ENCODE measurements around the gene ANKS4B. TPM values are rescaled to one million over a fixed set of nuclear protein-coding genes. Genes with fewer than 3 reads are reported as not detected.

ANKS4B gene
- total and polyA plus RNA-seq, 2 of the 8 experiments (the other 6 are each of a cell fraction or from before 2014, with no cell fraction given) = 0.06 to 0.15 TPM

DNA sequence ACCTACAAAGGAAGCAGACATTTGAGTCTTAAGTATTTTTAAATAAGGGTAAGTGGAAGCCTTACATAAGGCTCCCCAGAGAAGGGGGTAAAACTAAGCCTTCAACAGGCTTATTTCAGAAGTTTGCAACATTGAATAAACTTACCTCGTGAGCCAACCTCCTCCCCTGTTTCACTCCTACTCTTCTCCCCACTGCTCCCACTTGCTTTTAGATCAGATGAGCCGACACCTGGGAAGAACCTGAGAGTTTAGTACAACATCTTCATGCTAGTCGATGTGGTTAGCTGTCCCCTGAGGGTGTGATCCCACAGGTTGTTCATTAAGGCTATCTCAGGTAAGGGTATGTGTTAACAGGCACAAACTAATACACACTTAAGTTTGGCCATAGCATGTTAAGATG, 35.9 kb upstream of the ANKS4B start:
- H2BK12ac ChIP-seq (ENCODE audit: low read depth, low read length) = no peak overlapping the region
- no peak overlapping the region for H3K4me2 ChIP-seq (ENCODE audit: insufficient read depth in 1 of 2, low read depth in 2 of 2, low read length in 2 of 2)
- TF ChIP-seq ZNF274 (IDR thresholded peaks at IDR 0.05; ENCODE audit: borderline replicate concordance, extremely low read depth, low read length) = no peak
- TF ChIP-seq POU5F1 (IDR thresholded peaks at IDR 0.05; ENCODE audit: low read depth, low read length) = no peak
- TF ChIP-seq HDAC6 (IDR thresholded peaks at IDR 0.05; ENCODE audit: low read depth, low read length) = no peak
- TF ChIP-seq SRF (IDR thresholded peaks at IDR 0.05; ENCODE audit: low read depth, low read length) = no peak
- TF ChIP-seq SP4 (IDR thresholded peaks at IDR 0.05; ENCODE audit: low read length) = no peak
- no peak for TF ChIP-seq KDM1A (IDR thresholded peaks at IDR 0.05; ENCODE audit: borderline replicate concordance, low read length)
- no peak for TF ChIP-seq CREB1 (IDR thresholded peaks at IDR 0.05)
- TF ChIP-seq TAF1 (IDR thresholded peaks at IDR 0.05; ENCODE audit: low read depth, low read length) = no peak
- TF ChIP-seq MAFK (IDR thresholded peaks at IDR 0.05; ENCODE audit: low read depth, low read length) = no peak
- TF ChIP-seq SIRT6 (IDR thresholded peaks at IDR 0.05; ENCODE audit: low read length) = no peak
- H2BK5ac ChIP-seq (ENCODE audit: low read depth, low read length) = no peak overlapping the region
- H3K4me1 ChIP-seq (replicated peaks in 1 of 4; ENCODE audit: control insufficient read depth in 3 of 4, insufficient read depth in 4 of 4, low read length in 3 of 4) = no peaks in the 10 kb centered on the region
- H3K14ac ChIP-seq (ENCODE audit: insufficient read length) = no peak overlapping the region
- H2AK5ac ChIP-seq (ENCODE audit: low read depth, low read length) = no peak overlapping the region
- H2BK15ac ChIP-seq (ENCODE audit: low read length) = no peak overlapping the region
- no peak overlapping the region for H4K5ac ChIP-seq (ENCODE audit: insufficient read length, low read depth, low read length)
- DNase-seq (ENCODE audit: low read depth in 1 of 2, low spot score in 2 of 2) (no peak), FAIRE-seq (no peak)
- no peaks in the 10 kb centered on the region for H3K9me3 ChIP-seq (ENCODE audit: insufficient read depth in 2 of 2, low read depth in 1 of 2, low read length in 1 of 2)
- no peak overlapping the region for H2AFZ ChIP-seq (ENCODE audit: low read length)
- H3K18ac ChIP-seq (ENCODE audit: extremely low read depth, low read length) = no peak overlapping the region
- H3K23ac ChIP-seq (ENCODE audit: insufficient read length) = no peak overlapping the region
- no peak overlapping the region for H3K4ac ChIP-seq (replicated peaks; ENCODE audit: insufficient read length, low read depth, low read length)
- H3K23me2 ChIP-seq (ENCODE audit: low read depth, low read length) = no peaks in the 10 kb centered on the region
- H4K20me1 ChIP-seq (replicated peaks in 1 of 2; ENCODE audit: control insufficient read depth in 1 of 2, insufficient read depth in 2 of 2, low read length in 2 of 2) = peaks cover 0 to 1% of the 10 kb centered on the region in 2 experiments
- POLR2A ChIA-PET (ENCODE audit: partially characterized antibody) = no interaction called here
- no peak overlapping the region for H4K91ac ChIP-seq (replicated peaks; ENCODE audit: insufficient read length, low read length)
- H2BK120ac ChIP-seq (replicated peaks; ENCODE audit: low read depth, low read length) = no peak overlapping the region
- no peak overlapping the region for H4K8ac ChIP-seq (ENCODE audit: extremely low read depth, insufficient read depth, low read length)
- no peak overlapping the region for H3K27ac ChIP-seq (ENCODE audit: low read depth, low read length)
- no peaks in the 10 kb centered on the region for H3K79me2 ChIP-seq (ENCODE audit: control insufficient read depth in 1 of 2, insufficient read depth in 2 of 2, low read length in 2 of 2)
- no peak overlapping the region for H3K9ac ChIP-seq (replicated peaks in 1 of 4; ENCODE audit: extremely low read depth in 1 of 4, low read depth in 3 of 4, low read length in 3 of 4)
- 88% methylated on average over 3 of the region's 3 CpGs; no CpG with 5 or more reads in 1 of the 2 experiments for WGBS, 2 experiments (ENCODE audit: extremely low coverage in 1 of 2, insufficient coverage in 1 of 2, insufficient read length in 1 of 2, insufficient replicate concordance in 2 of 2, low coverage in 1 of 2, low lambda C conversion rate in 2 of 2, missing lambda C conversion rate in 1 of 2)
- no peaks in the 10 kb centered on the region for H3K36me3 ChIP-seq (ENCODE audit: control insufficient read depth in 2 of 4, insufficient read depth in 4 of 4, low read length in 3 of 4)
- no peaks in the 10 kb centered on the region for H3K27me3 ChIP-seq (replicated peaks in 1 of 4; ENCODE audit: control insufficient read depth in 3 of 4, extremely low read depth in 1 of 4, insufficient read depth in 3 of 4, low read length in 3 of 4)
- H3K79me1 ChIP-seq (ENCODE audit: low read depth, low read length) = no peaks in the 10 kb centered on the region
- CTCF ChIA-PET (ENCODE audit: partially characterized antibody) = interaction anchor here (0.9 to 1.7 kb wide), 3 partner anchors 60 to 103 kb away, joined by 3 to 5 read pairs (median 4); no protein-coding TSS in a partner anchor
- H3K56ac ChIP-seq (replicated peaks; ENCODE audit: insufficient read length, low read depth, low read length) = no peak overlapping the region
- no peak overlapping the region for H3K4me3 ChIP-seq (ENCODE audit: extremely low read depth in 1 of 4, insufficient read depth in 2 of 4, low read depth in 3 of 4, low read length in 4 of 4)
- H2BK20ac ChIP-seq (ENCODE audit: low read length) = no peak overlapping the region

All from H1 (cell line).